NCI-H146 (cell line): ENCODE results near the gene GALR1.
"Not testable (repeated sequence)": the region's sequence is repeated elsewhere in the genome, so short reads cannot be mapped to it uniquely, and the experiment has no call there.

Experiments
- DNase-seq: peaks from one replicate; lab custom pipeline; 2025; lab: John Stamatoyannopoulos, UW

The GALR1 gene, protein sequence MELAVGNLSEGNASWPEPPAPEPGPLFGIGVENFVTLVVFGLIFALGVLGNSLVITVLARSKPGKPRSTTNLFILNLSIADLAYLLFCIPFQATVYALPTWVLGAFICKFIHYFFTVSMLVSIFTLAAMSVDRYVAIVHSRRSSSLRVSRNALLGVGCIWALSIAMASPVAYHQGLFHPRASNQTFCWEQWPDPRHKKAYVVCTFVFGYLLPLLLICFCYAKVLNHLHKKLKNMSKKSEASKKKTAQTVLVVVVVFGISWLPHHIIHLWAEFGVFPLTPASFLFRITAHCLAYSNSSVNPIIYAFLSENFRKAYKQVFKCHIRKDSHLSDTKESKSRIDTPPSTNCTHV

DNA sequence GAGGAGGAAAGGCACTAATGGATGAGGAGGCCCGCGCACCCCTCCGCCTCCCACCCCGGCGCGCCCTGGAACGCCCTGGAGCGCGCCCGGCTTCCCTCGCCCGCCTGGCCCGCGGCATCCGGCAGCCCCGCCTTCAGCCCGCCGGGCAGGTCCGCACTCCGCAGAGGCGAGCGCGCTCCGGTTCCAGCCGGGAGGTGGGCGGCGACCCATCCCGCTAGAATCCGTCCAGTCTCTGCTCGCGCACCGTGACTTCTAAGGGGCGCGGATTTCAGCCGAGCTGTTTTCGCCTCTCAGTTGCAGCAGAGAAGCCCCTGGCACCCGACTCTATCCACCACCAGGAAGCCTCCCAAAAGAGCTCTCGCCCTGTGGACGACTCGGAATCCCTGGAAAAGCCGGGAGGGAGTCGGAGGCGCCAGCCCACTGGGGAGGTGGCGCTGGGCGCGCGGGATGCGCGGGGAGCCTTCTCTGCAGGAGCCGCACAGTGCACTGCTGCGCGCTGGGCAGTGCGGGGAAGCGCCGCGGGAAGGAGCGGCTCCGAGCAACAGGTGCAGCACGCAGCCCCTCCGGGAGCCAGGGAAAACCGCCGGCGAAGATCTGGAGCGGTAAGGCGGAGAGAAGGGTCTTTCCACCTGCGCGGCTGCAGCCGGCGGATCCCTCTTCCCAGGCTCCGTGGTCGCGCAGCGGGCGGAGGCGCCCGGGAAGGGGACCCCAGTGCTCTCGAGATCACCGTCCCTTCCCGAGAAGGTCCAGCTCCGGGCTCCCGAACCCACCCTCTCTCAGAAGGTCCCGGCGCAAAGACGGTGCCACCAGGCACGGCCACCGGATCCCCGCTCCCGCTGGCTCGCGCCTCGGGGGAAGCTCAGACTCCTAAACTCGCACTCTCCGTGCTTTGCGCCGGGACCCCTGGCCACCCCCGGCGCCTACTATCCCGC, at the start of gene GALR1:
Gene GALR1, plus strand, starts transcription at position 280 of the 932 bp plus-strand sequence. CDS start 701 bp downstream, outside the sequence.
- DNase-seq, result peak; percentile 86

DNA sequence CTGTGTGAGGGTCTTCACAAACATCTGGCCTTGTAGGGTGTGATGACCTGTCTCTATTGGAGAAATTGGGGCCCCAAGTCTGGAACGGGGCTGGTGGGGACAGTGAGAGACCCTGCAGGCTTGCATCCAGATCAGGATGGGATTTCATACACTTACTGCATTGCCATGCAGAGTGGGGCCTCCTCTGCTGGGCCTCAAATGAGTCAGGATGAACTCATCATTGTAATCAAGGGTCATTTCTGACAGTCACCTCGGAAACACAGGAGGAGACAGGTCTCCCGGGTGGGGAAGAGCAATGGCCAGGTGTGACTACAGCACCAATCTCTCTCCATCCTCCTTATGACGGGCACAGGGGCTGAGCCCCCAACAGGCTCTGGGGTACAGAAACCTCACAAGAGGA, 48.1 kb upstream of the GALR1 start:
- no peak for DNase-seq

DNA sequence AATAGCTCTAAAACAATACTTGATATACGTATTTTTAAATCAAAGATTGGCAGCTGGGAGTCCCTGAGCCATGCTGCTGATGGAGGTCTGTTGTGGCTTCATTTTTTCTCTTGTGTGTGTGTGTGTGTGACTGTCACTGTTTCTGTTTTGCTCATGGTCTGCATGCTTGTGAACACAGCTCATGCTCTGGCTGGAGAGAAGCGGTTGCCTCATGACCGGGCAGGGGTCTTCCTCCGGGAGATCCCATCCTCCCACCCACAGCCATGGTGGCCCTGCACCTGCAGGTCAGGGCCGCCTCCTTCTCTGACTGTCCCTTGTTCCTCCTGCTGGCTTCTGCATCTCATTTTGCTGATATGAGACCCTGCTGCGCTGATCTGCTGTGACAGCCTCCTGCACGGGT, 47.3 kb upstream of the GALR1 start:
- DNase-seq, result no peak

DNA sequence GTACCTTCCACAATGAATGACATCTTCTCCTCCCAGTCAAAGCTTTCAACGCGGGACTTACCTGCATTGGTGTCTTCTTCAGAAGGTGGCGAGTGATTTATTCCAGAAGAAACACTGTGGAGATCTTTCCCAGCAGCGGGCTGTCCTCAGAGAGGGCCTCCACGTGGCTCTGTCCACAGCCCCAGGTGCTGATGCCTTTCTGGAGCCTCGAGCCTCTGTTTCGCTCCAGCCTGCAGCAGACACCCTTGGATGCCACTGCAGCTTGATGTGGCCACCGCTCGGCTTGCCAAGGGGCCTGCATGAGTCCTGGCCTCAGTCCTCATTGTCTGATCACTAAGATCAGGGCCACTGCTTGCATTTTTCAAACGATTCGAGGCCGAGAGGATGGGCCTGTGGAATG, 46.6 kb upstream of the GALR1 start:
- DNase-seq, result no peak

DNA sequence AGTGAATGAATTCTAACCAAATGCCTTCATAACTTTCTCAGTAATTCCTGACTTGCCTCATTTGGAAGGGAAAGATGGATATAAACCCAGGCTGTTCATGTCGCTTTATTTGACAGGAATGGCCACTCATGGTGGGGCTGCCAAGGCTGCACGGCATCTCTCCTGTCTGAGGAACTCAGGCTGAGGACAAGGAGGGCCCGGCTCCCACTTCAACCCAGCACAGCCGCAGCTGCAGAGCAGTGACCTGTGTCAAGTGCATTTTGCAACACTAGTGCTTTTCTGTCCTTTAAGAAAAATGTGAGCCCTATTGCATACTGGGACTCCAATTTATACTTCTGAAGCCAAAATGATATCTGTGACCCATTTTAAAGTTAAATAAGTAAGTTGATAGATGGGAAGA, 45.8 kb upstream of the GALR1 start:
- no peak for DNase-seq

DNA sequence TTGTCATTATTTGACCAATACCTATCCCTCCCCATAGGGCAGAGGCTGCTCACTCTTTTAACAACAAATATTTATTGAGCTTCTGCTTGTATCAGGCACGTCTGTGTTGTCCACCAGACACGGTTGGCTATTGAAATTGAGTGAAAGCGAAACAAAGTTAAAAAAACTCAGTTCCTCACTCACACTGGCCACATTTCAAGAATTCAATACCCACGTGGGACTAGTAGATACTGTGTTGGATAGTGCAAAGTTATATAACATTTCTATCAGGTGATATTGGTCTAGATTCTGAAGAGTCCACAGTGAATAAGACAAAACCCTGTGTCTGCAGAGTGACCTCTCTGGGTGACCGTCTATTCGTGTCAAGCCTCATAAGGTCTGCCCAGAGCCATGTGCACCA, 43.9 kb upstream of the GALR1 start:
- DNase-seq, result no peak

DNA sequence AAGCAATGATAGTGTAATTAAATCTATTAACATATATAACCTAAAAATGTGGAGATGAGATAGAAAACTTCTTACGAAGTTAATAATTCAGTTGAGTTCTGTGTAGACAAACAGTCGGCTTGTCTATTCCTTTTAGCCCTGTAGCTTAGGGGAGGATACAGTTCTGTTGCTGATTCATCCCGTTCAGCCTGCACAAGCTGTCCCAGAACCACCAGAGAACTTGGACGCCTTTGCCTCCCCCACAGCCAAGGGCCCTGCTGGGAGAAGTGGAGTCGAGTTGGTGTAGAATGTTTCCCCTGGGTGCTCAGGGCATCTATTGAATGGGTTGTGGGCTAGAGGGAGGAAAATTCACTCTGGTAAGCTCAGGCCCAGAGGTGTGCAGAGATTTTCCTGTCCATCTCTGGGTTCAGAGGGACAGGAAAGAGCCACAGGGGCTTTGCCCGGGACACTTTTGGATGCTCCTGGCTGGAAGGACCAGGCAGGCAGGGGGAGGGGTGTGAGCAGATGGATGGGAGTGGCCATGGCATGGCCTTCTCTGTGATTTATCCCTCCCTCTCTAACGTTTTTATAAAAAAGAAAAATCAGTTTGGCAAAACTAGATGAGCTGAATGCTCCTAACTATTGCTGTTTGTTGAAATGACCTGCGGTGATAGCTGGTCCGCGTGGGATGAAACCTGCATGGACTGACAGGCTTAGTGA, 42.8 kb upstream of the GALR1 start:
- no peak for DNase-seq

DNA sequence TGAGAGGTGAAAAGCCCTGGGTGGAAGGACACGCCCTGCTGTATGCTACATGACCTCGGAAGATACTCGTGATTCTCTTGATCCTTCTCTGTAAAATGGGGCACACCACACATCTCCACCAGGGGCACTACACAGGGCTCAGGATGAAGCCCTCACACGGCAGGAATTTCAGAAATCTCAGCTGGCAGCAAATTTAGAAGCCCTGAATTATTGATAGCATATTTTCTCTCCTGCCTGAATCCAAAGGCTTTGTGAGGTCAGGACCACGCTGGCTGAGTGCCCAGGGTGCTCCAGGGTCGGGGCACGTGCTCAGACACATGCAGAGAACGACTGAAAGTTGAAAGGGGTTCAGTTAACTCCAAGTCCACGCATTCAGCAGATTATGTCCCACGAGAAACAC, 42.1 kb upstream of the GALR1 start:
- DNase-seq, result peak; percentile 45

DNA sequence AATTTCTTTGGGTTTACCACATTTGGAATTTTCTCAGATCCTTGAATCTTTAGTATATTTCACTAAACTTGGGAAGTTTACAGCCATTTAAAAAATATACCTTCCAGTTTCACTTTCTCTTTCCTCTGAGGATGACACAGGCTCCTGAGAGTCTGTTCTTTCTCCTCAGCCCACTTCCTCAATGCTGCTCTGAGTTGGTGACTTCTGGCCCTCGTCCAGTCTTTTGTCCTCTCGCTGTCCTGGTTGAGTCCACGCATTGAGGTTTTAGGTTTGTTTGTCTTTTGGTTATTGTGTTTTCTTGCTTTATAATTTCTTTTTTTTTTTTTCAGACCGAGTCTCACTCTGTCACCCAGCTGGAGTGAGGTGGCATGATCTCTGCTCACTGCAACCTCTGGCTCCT, 40.7 kb upstream of the GALR1 start:
- DNase-seq, result no peak

DNA sequence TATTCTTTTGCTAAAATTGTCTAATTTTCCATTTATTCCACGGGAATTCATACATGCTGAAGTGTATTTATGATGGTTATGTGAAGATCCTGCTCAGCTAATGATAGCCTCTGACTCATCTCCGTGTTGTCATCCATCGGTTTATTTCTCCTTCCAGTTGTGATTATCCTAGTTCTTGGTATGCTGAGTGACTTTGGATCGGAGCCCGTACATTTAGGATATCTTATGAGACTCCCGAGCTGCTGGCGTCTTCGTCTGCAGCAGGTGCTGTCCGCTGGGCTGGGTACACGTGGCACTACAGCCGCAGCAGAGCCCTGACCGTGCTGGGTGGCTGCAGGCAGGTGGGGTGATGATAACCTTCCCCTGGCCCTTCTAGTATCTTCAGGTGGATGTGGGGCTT, 40.1 kb upstream of the GALR1 start:
- DNase-seq, result no peak

DNA sequence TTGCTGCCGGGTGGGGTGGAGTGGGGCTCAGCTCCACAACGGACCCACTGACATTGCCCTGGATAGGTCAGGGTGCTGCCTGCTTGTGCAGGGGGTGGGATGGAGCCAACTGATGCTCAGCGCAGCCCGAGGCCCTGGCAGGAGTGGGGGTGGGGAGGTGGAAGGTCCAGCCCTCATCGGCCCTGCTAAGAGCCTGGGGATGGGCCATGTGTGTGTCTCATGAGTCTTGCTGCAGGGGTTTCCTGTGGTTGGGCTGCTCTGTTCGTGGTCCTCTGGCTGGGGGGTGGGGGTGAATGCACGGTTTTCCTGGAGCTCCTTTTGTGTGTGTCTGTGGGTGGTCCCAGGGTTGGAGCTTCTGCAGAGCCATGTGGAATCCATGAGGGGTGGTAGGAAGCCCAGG, 39.4 kb upstream of the GALR1 start:
- no peak for DNase-seq

DNA sequence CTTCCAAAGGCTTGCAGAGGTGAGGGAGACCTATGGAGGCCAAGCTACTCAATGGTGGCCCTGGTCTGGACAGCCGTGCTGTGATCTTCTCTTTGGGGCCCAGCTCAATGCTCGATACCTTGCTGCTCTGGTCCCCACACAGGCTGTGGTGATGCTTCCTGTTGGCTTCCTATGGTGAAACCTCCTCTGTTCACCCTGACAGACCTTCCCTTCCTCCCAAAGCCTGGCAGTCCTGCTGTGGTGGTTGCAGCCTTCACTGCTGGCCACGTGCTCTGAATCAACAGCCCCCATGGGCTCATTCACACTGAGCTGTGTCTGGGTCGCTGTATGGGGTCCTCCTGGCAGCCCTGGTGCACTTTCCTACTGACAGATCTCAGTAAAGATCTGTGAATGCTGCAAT, 31.0 kb upstream of the GALR1 start:
- peak; percentile 60 for DNase-seq

DNA sequence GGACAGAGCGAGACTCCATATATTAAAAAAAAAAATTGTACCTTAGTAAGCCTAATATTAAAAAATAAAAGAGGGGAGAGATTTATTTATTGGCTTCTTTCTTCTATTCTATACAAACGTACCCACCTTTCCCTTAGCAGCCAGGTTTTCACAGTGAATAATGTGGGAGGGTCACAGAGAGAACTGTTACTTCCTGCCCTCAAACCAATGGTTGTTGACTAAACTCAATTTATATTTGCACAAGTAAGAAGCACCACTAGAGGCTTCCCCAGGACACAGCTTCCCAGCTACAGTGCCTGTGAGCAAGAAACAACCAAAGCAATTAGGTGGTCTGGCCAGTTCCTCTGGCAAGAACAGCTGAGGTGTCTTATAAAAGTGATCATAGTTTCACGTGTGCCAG, 28.9 kb upstream of the GALR1 start:
- DNase-seq, result no peak

DNA sequence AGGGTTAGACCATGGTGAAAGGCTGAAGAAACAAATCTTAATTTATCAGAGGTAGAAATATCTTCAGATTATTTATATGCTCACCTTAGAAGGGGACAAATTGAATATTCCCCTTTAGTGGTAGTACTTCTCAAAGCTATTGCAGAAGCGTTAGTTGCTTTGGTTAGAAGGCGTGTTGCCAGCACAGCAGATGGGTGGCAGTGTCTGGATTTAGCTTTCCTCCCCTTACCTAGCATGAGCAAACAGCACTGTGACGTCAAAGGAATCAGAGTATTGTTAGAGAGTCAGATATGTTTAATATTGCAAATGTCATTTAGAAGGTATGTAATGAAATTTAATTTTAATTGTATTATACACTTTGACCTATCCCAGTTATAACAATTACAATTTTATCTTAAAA, 27.2 kb upstream of the GALR1 start:
- DNase-seq, result no peak

DNA sequence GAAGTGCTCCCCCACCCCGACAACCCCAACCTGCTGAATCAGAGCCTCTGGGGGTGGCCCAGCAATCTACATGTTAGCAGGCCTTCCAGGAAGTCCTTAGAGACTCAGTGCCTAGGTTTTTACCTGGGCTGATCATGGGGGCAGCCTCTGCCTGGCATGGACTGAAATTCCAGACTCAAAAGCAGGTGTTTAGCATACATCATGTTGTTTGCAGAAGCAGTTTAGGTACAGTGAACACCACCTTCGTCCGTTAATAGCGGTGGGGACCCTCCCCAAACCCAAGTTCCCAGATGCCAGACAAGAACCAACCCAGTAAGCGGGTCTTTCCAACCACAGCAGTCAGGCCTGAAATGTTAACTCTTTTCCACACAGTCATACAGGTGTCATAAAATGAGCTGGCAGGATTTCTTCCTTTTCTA, 26.4 kb upstream of the GALR1 start:
- no peak for DNase-seq

DNA sequence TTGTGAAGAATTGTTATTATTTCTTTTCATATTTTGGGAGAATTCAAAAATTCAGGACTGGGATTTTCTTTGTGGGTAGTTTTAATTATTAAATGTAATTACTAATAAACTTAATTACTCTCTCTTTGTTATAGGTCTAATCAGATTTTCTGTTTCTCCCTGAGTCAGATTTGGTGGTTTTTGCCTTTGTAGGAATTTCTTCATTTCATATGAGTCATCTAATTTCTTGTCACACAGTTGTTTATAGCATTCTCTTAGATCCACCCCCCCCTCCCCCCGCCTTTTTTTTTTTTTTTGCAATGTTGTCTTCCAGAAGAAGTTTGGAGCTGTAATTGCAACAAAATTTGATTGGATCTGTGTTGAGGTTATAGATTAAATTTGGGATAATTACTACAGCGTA, 26.0 kb upstream of the GALR1 start:
- no peak for DNase-seq

DNA sequence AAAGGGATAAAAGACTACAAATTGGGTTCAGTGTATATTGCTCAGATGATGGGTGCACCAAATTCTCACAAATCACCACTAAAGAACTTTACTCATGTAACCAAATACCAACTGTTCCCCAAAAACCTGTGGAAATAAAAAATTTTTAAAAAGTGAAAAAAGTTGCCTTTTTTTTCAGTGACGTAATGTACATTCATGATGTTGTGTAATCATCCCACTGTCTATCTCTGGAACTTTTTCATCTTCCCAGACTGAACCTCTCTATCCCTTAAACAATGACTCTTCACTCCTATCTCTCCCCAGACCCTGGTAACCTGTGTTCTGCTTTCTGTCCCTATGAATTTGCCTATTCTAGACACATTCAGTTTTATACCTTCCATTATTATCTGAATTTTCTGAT, 19.0 kb upstream of the GALR1 start:
- no peak for DNase-seq

DNA sequence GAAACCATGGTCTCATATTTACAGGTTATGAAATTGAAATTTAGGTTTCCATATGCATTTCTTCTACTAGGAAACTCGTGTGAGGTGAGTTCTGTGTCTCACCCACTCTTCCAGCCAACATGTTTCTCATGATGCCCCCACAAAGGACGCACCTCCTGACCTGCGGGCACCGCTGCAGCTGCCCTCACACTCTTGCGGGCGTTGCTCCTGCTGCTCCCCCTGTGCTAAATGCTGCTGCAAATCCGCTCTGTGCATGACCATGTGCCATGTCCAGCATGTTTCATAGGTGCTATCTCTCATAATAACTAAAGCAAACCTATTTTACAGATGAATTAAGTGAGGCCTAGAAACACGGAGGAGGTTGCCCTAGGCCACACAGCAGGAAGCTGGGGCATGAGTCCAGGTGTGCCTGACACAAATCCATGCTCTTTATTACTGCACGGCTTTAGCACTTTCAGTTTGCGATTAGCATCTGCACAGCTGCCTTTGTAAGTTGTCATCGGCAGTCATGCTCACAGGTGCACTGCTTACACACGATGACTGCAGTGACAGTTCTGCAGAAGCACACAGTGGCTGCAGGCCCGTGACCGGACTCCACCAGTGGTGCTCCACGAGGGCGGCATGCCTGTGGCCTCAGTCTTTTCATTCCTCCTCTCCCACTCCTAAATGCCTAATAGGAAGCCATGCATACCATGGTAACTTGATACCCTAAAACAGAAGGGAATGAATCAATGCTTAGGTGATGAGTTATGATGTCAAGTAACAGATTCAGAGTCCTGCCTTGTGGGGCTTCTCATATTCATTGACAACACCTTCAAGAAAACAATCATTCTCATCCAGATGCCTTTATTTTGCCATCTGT, 14.9 kb upstream of the GALR1 start:
- DNase-seq, result peak; percentile 29

DNA sequence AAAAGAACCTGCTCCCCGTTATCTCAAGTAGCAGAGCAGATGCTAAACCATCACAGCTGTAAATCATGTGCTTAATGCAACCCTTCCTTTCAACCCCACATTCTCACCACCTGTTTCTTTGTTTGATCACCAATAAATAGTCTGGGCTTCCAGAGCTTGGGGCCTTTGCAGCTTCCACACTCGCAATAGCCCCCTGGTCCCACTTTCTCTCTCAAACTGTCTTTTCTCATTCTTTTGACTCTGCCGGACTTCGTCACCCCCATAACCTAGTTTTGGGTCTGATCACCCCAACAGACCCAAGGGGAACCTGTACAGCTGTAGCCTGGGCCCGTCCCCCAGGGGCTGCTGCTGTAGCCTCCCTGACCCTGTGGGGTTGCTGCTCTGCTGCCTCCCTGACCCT, 10.4 kb upstream of the GALR1 start:
- DNase-seq, result not testable (repeated sequence)

DNA sequence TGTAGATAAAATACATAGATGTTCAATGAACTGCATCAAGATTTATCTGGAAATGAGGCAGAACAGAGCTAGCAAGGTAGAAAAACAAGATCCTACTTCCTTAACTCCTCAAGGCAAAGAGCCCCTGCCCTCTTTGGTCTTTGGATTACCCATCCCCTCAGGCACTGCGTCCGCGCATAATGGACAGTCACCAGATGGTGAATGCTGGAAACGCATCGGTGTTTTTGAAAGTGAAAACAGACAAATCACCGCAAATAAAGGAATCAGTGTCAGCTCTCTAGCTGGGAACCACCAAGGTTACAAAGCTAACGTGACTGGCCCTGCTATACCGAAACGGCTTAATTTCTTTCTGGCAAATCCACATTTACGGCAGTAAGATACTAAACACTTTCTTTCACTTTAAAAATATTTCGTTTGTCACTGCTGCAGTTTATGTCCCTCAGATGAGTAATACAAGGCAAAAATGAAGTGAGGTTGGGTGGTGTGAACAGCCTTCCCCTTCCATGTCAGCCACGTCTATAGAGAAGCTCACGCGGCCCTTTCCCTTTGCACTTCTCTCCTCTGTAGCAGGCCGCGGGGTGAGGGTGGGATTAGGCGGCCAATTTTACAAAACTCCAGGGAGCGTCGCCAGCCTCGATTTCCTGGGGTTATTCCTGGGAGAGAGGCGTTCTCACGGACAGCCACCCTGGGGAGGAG, 627 bp upstream of the GALR1 start:
- DNase-seq, result peak; percentile 57

DNA sequence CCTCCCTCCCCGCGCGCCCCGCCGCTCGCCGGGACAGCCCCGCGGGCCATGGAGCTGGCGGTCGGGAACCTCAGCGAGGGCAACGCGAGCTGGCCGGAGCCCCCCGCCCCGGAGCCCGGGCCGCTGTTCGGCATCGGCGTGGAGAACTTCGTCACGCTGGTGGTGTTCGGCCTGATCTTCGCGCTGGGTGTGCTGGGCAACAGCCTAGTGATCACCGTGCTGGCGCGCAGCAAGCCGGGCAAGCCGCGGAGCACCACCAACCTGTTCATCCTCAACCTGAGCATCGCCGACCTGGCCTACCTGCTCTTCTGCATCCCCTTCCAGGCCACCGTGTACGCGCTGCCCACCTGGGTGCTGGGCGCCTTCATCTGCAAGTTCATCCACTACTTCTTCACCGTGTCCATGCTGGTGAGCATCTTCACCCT, 865 bp downstream of the GALR1 start:
- DNase-seq, result peak; percentile 72
